ENCODE data around the gene FXN.
"Not testable (repeated sequence)": the region's sequence is repeated elsewhere in the genome, so short reads cannot be mapped to it uniquely, and the experiment has no call there.

Gene FXN

GRCh38 chr9:69070201-69070600 is 34.6 kb downstream of the FXN start:
- DNase-seq (ENCODE audit: low read depth in 3 of 3): no peak

DNA sequence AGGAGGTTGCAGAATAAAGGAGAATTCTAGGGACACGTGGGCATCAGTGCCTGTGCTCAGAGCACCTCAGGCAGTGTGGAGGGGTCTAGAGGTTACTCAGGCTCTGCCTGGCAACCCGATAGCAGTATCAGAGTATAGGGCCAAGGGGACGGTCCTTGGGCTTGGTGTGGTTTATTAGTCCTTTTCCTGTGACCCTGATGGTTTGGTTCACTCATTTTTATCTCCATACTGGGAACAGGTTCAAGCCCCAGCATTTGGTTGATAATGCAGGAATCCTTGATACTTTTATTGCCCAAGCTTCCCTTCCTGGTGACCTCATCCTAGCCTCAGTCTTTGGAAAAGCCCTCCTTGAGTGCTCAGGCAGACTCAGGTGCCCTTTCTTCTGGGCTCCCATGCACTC is 35.5 kb downstream of the FXN start:
- no peak for DNase-seq (ENCODE audit: low read depth in 3 of 3)

DNA sequence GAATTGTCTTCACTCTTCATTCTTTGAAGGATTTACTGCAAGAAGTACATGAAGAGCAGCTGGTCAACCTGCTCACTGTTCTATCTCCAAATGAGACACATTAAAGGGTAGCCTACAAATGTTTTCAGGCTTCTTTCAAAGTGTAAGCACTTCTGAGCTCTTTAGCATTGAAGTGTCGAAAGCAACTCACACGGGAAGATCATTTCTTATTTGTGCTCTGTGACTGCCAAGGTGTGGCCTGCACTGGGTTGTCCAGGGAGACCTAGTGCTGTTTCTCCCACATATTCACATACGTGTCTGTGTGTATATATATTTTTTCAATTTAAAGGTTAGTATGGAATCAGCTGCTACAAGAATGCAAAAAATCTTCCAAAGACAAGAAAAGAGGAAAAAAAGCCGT is 37.6 kb downstream of the FXN start:
- DNase-seq (ENCODE audit: low read depth in 3 of 3): no peak

DNA sequence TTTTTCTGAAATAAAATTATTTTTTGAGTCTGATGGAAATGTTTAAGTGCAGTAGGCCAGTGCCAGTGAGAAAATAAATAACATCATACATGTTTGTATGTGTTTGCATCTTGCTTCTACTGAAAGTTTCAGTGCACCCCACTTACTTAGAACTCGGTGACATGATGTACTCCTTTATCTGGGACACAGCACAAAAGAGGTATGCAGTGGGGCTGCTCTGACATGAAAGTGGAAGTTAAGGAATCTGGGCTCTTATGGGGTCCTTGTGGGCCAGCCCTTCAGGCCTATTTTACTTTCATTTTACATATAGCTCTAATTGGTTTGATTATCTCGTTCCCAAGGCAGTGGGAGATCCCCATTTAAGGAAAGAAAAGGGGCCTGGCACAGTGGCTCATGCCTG is 39.2 kb downstream of the FXN start:
- DNase-seq (ENCODE audit: low read depth in 3 of 3): no peak

DNA sequence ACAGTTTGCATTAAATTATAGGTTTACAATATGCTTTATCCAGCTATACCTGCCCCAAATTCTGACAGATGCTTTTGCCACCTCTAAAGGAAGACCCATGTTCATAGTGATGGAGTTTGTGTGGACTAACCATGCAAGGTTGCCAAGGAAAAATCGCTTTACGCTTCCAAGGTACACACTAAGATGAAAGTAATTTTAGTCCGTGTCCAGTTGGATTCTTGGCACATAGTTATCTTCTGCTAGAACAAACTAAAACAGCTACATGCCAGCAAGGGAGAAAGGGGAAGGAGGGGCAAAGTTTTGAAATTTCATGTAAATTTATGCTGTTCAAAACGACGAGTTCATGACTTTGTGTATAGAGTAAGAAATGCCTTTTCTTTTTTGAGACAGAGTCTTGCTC is 41.0 kb downstream of the FXN start:
- no peak for DNase-seq (ENCODE audit: low read depth in 3 of 3)

DNA sequence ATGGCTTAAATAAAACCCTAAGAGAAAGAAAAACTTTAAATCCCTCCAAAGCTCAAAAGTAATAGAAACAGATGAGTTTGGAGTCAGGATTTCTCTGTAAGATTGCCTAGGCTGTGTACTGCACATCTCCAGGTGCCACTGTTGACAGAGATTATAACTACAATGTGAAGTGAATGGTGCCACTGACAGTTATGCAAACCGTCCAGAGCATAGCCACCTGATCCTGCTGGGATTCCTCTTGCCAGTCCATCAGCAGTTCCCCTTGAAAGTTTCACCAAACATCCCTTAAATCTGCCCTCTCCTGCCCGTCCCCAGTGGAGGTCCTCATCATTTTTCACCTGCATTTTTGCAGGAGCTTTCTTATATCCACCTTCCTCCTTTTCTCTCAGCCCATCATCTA is 42.5 kb downstream of the FXN start:
- DNase-seq (ENCODE audit: low read depth in 3 of 3): no peak

GRCh38 chr9:69078581-69078980 is 43.0 kb downstream of the FXN start:
- DNase-seq (ENCODE audit: low read depth in 3 of 3): no peak

DNA sequence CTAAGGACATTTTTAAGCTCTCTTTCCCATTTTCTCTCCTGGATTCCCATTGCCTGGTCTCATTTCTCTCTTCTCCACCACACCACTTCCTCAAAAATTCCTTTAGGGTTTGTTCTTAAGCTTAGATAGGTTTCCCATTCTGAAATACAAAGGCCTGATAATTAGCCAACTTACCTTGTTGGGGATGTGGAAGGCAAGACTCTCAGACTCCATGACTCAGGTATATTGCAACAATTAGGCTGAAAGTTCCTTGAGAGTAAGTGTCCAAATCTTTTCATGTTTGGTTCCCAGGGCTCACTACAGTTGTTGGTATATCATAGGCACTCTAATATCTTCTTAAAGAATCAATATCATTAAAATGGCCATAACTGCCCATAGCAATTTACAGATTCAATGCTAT is 43.6 kb downstream of the FXN start:
- DNase-seq (ENCODE audit: low read depth in 3 of 3): no peak

DNA sequence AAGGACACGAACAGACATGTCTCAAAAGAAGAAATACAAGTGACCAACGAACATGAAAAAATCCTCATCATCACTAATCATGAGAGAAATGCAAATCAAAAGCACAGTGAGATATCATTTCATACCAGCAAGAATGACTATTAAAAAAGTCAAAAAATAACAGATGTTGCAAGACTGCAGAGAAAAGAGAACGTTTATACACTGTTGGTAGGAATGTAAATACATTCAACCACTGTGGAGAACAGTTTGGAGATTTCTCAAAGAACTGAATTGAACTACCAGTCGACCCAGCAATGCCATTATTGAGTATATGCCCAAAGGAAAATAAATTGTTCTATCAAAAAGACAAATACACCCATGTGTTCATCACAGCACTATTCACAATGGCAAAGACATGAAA is 45.7 kb downstream of the FXN start:
- DNase-seq (ENCODE audit: low read depth in 3 of 3): no peak

- DNase-seq (ENCODE audit: low read depth in 3 of 3): no peak
Measured at GRCh38 chr9:69083321-69083720, 47.8 kb downstream of the FXN start.

DNA sequence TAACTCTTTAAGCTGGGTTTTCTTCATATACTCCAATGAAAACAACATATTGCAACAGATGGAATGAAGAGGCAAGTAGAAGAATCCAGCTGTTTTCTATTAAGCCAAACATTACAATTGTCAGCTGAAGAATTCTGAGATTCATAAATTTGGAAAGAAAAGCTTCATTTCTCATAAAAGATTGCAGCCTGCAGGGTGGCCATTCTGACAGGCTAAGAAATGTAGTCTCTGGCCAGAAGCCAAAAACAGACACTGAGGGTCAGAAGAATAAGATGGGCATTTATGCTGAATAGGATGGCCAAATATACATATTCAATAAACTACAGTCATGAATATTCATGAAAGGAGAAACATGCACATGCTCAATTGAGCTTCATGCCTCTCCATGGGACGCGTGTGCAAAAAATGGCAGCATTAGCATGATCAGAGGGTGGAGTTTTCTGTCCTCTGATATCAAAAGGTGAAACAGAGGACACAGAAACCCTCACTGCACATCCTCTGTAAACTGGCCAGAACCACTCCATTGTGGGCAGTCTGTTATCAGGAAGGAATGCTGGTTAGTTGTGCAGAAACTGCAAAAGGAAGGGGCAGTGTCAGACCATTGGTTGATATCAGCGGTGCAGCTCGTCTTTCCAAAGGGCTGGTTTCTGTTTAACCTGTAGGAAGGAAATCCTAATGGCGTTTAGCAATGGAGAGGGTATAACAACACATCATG is 50.2 kb downstream of the FXN start:
- no peak for DNase-seq (ENCODE audit: low read depth in 3 of 3)

DNA sequence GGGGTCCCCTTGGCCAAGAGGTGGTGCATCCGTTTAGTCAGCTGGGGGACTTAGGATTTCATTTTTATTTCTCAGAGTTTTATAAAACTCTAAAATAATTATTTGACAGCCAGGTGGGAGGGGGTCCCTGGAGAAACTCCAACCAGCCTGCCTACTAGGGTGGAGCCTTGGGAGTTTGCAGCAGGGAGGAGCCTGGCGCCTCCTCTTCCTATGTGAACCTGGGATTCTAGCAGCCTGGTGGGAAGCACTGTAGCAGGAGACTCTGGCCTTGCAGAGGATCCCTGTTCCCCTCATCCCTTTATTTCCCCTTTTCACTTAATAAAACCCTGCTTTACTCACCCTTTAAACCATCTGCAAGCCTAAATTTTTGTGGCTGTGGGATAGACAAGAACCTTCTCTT is 50.8 kb downstream of the FXN start:
- no peak for DNase-seq (ENCODE audit: low read depth in 3 of 3)

DNA sequence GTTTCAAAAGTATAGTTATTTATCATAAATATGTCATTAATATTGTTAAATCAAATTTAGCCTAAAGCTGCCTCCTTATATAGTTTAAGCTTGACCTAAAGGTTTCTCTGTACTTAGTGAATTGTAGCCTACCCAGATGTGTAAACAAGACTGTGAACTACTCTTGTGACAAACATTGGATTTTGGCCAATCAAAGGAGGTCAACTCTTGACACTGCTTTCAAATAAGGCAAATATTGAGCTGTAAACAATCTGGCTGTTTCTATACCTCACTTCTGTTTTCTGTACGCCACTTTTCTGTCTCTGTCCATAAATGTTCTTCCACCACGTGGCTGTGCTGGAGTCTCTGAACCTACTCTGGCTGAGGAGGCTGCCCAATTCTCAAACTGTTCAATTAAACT is 51.2 kb downstream of the FXN start:
- DNase-seq (ENCODE audit: low read depth in 3 of 3): no peak

GRCh38 chr9:69089082-69089481 is 53.5 kb downstream of the FXN start:
- no peak for DNase-seq (ENCODE audit: low read depth in 3 of 3)

- DNase-seq (ENCODE audit: low read depth in 3 of 3): no peak
Measured at GRCh38 chr9:69089491-69089890, 53.9 kb downstream of the FXN start.

GRCh38 chr9:69090140-69090750 is 54.7 kb downstream of the FXN start:
- DNase-seq (ENCODE audit: low read depth in 3 of 3): no peak

- no peak for DNase-seq (ENCODE audit: low read depth in 3 of 3)
Measured at GRCh38 chr9:69090946-69091345, 55.4 kb downstream of the FXN start.

DNA sequence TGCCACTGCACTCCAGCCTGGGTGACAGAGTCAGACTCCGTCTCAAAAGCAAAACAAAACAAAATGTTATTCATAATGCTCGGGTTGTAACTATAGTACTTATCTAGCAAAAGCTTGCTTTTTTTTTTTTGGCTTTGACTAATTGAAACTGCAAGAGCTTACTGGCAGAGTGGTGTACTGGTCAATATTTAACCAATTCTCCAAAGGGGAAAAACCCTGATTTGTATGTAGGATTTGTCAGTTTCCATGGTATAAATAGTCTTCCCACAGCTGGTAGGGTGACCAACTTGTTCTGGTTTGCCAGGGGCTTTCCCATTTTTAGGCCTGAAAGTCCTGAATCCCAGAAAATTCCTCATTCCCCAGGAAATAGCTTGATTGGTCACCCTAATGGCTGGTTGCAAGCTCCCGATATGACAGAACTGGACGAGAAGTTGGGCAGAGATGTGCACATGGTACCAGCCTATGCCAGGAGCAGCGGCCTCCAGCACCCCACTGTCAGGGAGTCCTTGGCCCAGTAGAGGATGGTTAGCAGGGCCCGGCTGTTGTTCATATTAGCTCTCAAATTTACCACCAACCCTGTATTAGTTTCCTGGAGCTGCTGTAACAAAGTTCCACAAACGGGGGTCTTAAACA is 58.0 kb downstream of the FXN start:
- DNase-seq (ENCODE audit: low read depth in 3 of 3): no peak

DNA sequence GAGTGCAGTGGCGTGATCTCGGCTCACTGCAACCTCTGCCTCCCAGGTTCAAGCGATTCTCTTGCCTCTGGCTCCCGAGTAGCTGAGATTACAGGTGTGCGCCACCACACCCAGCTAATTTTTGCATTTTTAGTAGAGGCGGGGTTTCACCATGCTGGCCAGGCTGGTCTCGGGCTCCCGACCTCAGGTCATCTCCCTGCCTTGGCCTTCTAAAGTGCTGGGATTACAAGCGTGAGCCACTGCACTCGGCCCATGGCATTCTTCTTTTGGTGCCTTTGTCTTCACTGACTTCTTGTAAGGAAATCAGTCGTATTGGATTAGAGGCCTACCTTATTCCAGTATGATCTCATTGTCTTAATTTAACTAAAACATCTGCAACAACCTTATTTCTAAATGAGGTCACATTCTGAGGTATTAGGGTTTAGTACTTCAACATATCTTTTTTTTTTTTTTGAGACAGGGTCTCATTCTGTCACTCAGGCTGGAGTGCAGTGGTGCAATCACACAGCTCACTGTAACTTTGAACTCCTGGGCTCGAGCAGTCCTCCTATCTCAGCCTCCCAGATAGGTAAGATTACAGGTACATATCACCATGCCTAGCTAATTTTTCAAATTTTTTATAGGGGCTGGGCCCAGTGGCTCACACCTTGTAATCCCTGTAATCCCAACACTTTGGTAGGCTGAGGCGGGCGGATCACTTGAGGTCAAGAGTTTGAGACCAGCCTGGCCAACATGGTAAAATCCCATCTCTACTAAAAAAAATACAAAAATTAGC is 59.0 kb downstream of the FXN start:
- not testable (repeated sequence) for DNase-seq (ENCODE audit: low read depth in 3 of 3)

GRCh38 chr9:69097064-69097463 is 61.5 kb downstream of the FXN start:
- DNase-seq (ENCODE audit: low read depth in 3 of 3): no peak

DNA sequence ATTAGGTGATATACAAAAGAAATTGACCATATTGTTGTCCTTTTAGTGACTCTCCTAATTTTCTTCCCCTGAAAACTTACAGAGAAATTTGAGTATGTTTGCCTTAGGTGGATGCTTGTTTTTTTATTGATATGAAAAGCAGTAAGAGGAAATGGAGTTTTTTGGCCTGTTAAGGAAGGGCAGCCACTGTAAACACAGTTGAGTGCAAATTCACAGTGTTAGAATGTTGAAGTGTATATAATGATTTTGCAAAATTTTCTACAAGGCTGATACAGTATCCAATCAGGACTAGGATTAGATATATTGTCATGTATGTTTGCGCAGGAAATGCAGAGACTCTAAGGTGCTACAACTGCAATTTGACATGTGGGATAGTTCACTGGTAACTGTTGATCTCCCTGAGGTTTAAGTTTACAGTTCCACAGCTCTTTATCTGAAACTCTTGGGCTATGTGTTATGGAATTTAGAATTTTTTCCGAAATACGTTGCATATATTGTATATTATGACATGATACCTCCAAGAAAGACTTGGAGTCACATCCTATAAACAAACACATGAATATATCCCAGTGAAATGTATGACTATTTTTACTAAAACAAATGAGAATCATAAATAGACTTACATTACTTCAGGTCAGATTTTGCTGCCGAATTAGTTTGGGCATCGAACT is 62.5 kb downstream of the FXN start:
- no peak for DNase-seq (ENCODE audit: low read depth in 3 of 3)

DNA sequence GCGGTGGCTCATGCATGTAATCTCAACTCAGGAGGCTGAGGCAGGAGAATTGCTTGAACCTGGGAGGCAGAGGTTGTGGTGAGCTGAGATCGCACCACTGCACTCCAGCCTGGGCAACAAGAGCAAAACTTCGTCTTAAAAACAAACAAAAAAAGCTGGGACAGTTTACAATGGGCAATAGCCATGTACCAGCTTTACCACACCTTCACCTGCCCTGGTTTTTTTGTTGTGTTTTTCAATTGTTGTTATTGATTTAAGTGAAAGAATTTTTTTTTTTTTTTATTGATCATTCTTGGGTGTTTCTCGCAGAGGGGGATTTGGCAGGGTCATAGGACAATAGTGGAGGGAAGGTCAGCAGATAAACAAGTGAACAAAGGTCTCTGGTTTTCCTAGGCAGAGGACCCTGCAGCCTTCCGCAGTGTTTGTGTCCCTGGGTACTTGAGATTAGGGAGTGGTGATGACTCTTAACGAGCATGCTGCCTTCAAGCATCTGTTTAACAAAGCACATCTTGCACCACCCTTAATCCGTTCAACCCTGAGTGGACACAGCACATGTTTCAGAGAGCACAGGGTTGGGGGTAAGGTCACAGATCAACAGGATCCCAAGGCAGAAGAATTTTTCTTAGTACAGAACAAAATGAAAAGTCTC is 67.9 kb downstream of the FXN start:
- not testable (repeated sequence) for DNase-seq (ENCODE audit: low read depth in 3 of 3)

Data from stimulated activated CD4-positive, alpha-beta T cell treated with anti-CD3 and anti-CD28 coated beads, TNF-alpha, amount 100 ng/mL, for 24 hours (primary cell).